ENCODE results near the gene HS3ST5. TPM values are rescaled to one million over a fixed set of nuclear protein-coding genes. Genes with fewer than 3 reads are reported as not detected.

HS3ST5 gene
- total RNA-seq, 5 donors from 2014 or later (not counting 1 experiment from before 2014, with no cell fraction given), result not detected

GRCh38 chr6:114144887-114145851 lies 197.7 kb downstream of the HS3ST5 start:
- ATAC-seq (replicated peaks in 1 of 4), result no peak
- WGBS (ENCODE audit: insufficient coverage), result 40% methylated on average over 6 of the region's 9 CpGs
- Histone ChIP-seq H3K4me1 (ENCODE audit: control insufficient read depth in 1 of 2, extremely low read depth in 1 of 2, insufficient read depth in 2 of 2, low read length in 2 of 2) (no peaks in the 10 kb centered on the region), H3K9me3 (no peaks in the 10 kb centered on the region), H3K4me3 (ENCODE audit: control insufficient read depth in 1 of 2, extremely low read depth in 1 of 2, low read length in 1 of 2) (no peak overlapping the region), H3K36me3 (ENCODE audit: control insufficient read depth in 2 of 2, extremely low read depth in 1 of 2, insufficient read depth in 1 of 2, low read length in 1 of 2) (no peaks in the 10 kb centered on the region), H3K27me3 (replicated peaks in 1 of 2; ENCODE audit: control insufficient read depth in 2 of 2, extremely low read depth in 1 of 2, insufficient read depth in 2 of 2, low read length in 1 of 2) (no peaks in the 10 kb centered on the region), H3K27ac (ENCODE audit: low read length) (no peak overlapping the region)
- no peak overlapping the region for H3K4me3 Mint-ChIP-seq
- H3K4me1 Mint-ChIP-seq, result no peaks in the 10 kb centered on the region
- H3K9me3 Mint-ChIP-seq, result peaks cover 7 to 8% (median 8%) of the 10 kb centered on the region in 3 donors
- POLR2A ChIA-PET, result interaction anchor here in 1 of 2 donors (0.6 kb wide), 1 partner anchor 1027 kb away, joined by 3 read pairs; no protein-coding TSS in a partner anchor
- CTCF ChIA-PET, result no interaction called here
- H3K36me3 Mint-ChIP-seq, result no peaks in the 10 kb centered on the region
- DNase-seq, result no peak
- H3K27ac Mint-ChIP-seq, result no peak overlapping the region
- H3K27me3 Mint-ChIP-seq, result peaks cover 2 to 9% of the 10 kb centered on the region in 2 donors

DNA sequence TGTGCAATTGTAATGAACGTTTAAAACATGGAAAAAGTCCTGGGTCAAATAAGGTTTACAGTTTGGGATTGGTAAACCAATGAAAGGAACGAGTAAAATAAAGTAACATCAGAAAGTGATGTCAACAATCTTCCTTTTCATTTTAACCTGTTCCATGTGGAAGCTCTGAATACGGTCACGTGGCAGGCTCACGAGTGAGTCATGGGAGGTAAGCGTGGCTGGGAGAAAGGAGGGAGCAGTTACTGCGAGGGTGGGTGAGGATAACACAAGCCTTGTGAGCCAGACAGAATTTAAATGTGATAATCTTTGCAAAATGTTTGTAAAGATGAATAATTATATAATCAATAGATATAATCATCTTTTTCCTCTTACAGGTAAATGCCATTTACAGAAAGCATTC lies 200.6 kb downstream of the HS3ST5 start:
- H3K4me1 ChIP-seq (ENCODE audit: control insufficient read depth in 1 of 2, extremely low read depth in 1 of 2, insufficient read depth in 2 of 2, low read length in 2 of 2), result no peaks in the 10 kb centered on the region
- no peaks in the 10 kb centered on the region for H3K36me3 Mint-ChIP-seq
- H3K27me3 Mint-ChIP-seq, result peaks cover 2 to 13% of the 10 kb centered on the region in 2 donors
- no peaks in the 10 kb centered on the region for H3K9me3 ChIP-seq
- DNase-seq (no peak), ATAC-seq (replicated peaks in 1 of 4) (no peak)
- no peak overlapping the region for H3K4me3 ChIP-seq (ENCODE audit: control insufficient read depth in 1 of 2, extremely low read depth in 1 of 2, low read length in 1 of 2)
- no peak overlapping the region for H3K27ac ChIP-seq (ENCODE audit: low read length)
- no peak overlapping the region for H3K4me3 Mint-ChIP-seq
- no peaks in the 10 kb centered on the region for H3K4me1 Mint-ChIP-seq
- ChIA-PET POLR2A (no interaction called here), CTCF (no interaction called here)
- no peaks in the 10 kb centered on the region for H3K27me3 ChIP-seq (replicated peaks in 1 of 2; ENCODE audit: control insufficient read depth in 2 of 2, extremely low read depth in 1 of 2, insufficient read depth in 2 of 2, low read length in 1 of 2)
- no peaks in the 10 kb centered on the region for H3K36me3 ChIP-seq (ENCODE audit: control insufficient read depth in 2 of 2, extremely low read depth in 1 of 2, insufficient read depth in 1 of 2, low read length in 1 of 2)
- H3K9me3 Mint-ChIP-seq, result peaks cover 5 to 7% (median 6%) of the 10 kb centered on the region in 3 donors
- no peak overlapping the region for H3K27ac Mint-ChIP-seq
- WGBS (ENCODE audit: insufficient coverage), result no CpG with 5 or more reads among the region's 7 CpGs

DNA sequence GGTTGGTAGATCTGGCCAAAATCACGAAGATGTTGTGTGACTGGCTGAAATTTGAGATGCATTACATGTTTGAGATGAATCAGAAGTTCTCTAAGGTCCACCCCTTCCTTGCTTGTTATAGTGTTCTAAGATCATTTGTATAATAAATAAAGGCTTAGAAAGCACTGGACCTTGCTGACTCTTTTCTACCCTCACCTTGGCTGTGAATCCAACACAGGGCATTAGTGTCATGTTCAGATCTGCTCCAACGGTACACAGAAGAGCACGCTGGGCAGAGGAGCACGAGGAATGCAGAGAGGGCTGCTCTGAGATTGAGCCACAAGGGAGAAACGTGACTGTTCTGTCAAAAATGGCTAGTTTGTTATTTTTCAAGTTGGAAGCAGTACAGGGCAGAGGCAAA lies 202.4 kb downstream of the HS3ST5 start:
- Mint-ChIP-seq H3K4me1 (no peaks in the 10 kb centered on the region), H3K27ac (no peak overlapping the region), H3K36me3 (no peaks in the 10 kb centered on the region), H3K4me3 (no peak overlapping the region), H3K9me3 (no peaks in the 10 kb centered on the region), H3K27me3 (peaks cover 2 to 22% of the 10 kb centered on the region in 2 donors)
- ATAC-seq (replicated peaks in 1 of 4) (no peak), DNase-seq (no peak)
- 51% methylated on average over 4 of the region's 5 CpGs for WGBS (ENCODE audit: insufficient coverage)
- no peak overlapping the region for H3K4me3 ChIP-seq (ENCODE audit: control insufficient read depth in 1 of 2, extremely low read depth in 1 of 2, low read length in 1 of 2)
- no peaks in the 10 kb centered on the region for H3K4me1 ChIP-seq (ENCODE audit: control insufficient read depth in 1 of 2, extremely low read depth in 1 of 2, insufficient read depth in 2 of 2, low read length in 2 of 2)
- no peaks in the 10 kb centered on the region for H3K27me3 ChIP-seq (replicated peaks in 1 of 2; ENCODE audit: control insufficient read depth in 2 of 2, extremely low read depth in 1 of 2, insufficient read depth in 2 of 2, low read length in 1 of 2)
- H3K36me3 ChIP-seq (ENCODE audit: control insufficient read depth in 2 of 2, extremely low read depth in 1 of 2, insufficient read depth in 1 of 2, low read length in 1 of 2), result no peaks in the 10 kb centered on the region
- no peaks in the 10 kb centered on the region for H3K9me3 ChIP-seq
- H3K27ac ChIP-seq (ENCODE audit: low read length), result no peak overlapping the region
- POLR2A ChIA-PET, result no interaction called here
- CTCF ChIA-PET, result no interaction called here

DNA sequence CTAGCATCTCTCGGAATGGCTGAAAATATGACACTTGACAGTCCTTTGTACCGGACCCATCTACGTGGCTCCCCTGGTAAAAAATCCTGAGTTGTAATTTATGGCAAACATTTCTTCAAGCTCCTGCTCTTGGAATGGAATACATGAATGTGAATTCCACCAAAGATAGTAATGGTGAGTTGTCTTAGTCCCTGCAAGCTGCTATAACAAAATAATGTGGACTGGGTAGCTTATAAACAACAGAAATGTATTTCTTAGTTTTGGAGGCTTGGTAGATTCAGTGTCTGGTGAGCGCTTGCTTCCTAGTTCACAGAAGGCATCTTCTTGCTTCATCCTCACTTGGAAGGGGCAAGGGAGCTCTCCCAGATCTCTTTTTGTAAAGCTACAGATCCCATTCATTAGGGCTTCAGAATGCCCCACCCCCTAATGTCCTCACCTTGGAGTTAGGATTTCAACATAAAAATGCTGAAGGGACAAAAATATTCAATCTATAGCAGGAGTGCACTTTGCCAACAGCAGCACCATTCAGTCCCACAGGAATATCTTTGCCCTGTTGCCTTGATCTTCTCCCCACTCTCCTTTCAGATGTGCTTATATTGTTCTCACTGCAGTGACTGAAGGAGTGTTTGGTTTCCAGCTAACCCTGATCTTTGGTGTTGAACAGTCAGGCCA lies 204.1 kb downstream of the HS3ST5 start:
- H3K9me3 ChIP-seq, result no peaks in the 10 kb centered on the region
- no peaks in the 10 kb centered on the region for H3K36me3 Mint-ChIP-seq
- H3K4me3 Mint-ChIP-seq, result no peak overlapping the region
- H3K4me1 ChIP-seq (ENCODE audit: control insufficient read depth in 1 of 2, extremely low read depth in 1 of 2, insufficient read depth in 2 of 2, low read length in 2 of 2), result no peaks in the 10 kb centered on the region
- H3K4me1 Mint-ChIP-seq, result no peaks in the 10 kb centered on the region
- H3K36me3 ChIP-seq (ENCODE audit: control insufficient read depth in 2 of 2, extremely low read depth in 1 of 2, insufficient read depth in 1 of 2, low read length in 1 of 2), result no peaks in the 10 kb centered on the region
- H3K4me3 ChIP-seq (ENCODE audit: control insufficient read depth in 1 of 2, extremely low read depth in 1 of 2, low read length in 1 of 2), result no peak overlapping the region
- no peak overlapping the region for H3K27ac Mint-ChIP-seq
- WGBS (ENCODE audit: insufficient coverage), result 67% methylated on average over 1 of the region's 4 CpGs
- peaks cover 4 to 25% of the 10 kb centered on the region in 2 donors for H3K27me3 Mint-ChIP-seq
- no peaks in the 10 kb centered on the region for H3K9me3 Mint-ChIP-seq
- ChIA-PET CTCF (no interaction called here), POLR2A (no interaction called here)
- no peaks in the 10 kb centered on the region for H3K27me3 ChIP-seq (replicated peaks in 1 of 2; ENCODE audit: control insufficient read depth in 2 of 2, extremely low read depth in 1 of 2, insufficient read depth in 2 of 2, low read length in 1 of 2)
- no peak for DNase-seq
- H3K27ac ChIP-seq (ENCODE audit: low read length), result no peak overlapping the region
- ATAC-seq (replicated peaks in 1 of 4), result no peak

DNA sequence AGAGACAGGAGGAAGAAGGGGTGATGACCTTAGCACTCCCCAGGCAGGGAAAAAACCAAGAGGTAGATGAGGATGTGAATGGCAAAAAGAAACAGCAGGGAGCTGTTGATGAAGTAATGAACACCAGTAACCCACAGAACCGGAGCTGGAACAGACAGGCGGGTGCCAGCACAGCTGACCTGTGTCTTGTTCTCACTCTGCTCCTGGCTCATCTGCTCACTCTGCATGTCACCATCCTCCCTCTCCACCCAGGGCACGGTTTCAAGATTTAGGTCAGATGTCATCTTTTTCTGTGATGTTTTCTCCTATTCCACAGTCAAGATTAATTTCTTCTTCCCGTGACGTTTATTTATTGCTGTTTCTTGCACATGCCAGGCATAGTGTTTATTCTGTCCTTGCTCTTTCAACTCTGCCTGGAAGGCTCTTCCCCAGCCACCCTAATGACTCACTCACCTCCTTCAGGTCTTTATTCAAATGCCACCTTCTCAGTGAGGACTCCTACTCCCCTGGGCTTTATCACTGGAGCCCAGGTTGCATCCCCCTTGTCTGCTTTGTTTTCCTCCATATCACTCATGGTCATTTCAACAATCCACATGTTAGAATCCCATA lies 207.4 kb downstream of the HS3ST5 start:
- Mint-ChIP-seq H3K9me3 (no peaks in the 10 kb centered on the region), H3K27ac (no peak overlapping the region), H3K4me1 (no peaks in the 10 kb centered on the region), H3K36me3 (no peaks in the 10 kb centered on the region), H3K27me3 (peaks cover 5 to 32% of the 10 kb centered on the region in 2 donors), H3K4me3 (no peak overlapping the region)
- 77% methylated on average over 5 of the region's 5 CpGs for WGBS (ENCODE audit: insufficient coverage)
- CTCF ChIA-PET, result no interaction called here
- Histone ChIP-seq H3K4me3 (ENCODE audit: control insufficient read depth in 1 of 2, extremely low read depth in 1 of 2, low read length in 1 of 2) (no peak overlapping the region), H3K4me1 (ENCODE audit: control insufficient read depth in 1 of 2, extremely low read depth in 1 of 2, insufficient read depth in 2 of 2, low read length in 2 of 2) (no peaks in the 10 kb centered on the region), H3K27ac (ENCODE audit: low read length) (no peak overlapping the region), H3K27me3 (replicated peaks in 1 of 2; ENCODE audit: control insufficient read depth in 2 of 2, extremely low read depth in 1 of 2, insufficient read depth in 2 of 2, low read length in 1 of 2) (no peaks in the 10 kb centered on the region), H3K36me3 (ENCODE audit: control insufficient read depth in 2 of 2, extremely low read depth in 1 of 2, insufficient read depth in 1 of 2, low read length in 1 of 2) (no peaks in the 10 kb centered on the region), H3K9me3 (no peaks in the 10 kb centered on the region)
- DNase-seq (no peak), ATAC-seq (replicated peaks in 1 of 4) (no peak)
- POLR2A ChIA-PET, result no interaction called here

GRCh38 chr6:114133816-114134215 lies 209.0 kb downstream of the HS3ST5 start:
- no peaks in the 10 kb centered on the region for H3K27me3 ChIP-seq (replicated peaks in 1 of 2; ENCODE audit: control insufficient read depth in 2 of 2, extremely low read depth in 1 of 2, insufficient read depth in 2 of 2, low read length in 1 of 2)
- Mint-ChIP-seq H3K4me3 (no peak overlapping the region), H3K27ac (no peak overlapping the region), H3K27me3 (peaks cover 5 to 32% of the 10 kb centered on the region in 2 donors), H3K9me3 (no peaks in the 10 kb centered on the region), H3K4me1 (no peaks in the 10 kb centered on the region), H3K36me3 (no peaks in the 10 kb centered on the region)
- CTCF ChIA-PET, result no interaction called here
- ATAC-seq (replicated peaks in 1 of 4), result no peak
- no peaks in the 10 kb centered on the region for H3K9me3 ChIP-seq
- no peak overlapping the region for H3K27ac ChIP-seq (ENCODE audit: low read length)
- no peaks in the 10 kb centered on the region for H3K4me1 ChIP-seq (ENCODE audit: control insufficient read depth in 1 of 2, extremely low read depth in 1 of 2, insufficient read depth in 2 of 2, low read length in 2 of 2)
- WGBS (ENCODE audit: insufficient coverage), result 97% methylated on average over 4 of the region's 4 CpGs
- DNase-seq, result no peak
- H3K4me3 ChIP-seq (ENCODE audit: control insufficient read depth in 1 of 2, extremely low read depth in 1 of 2, low read length in 1 of 2), result no peak overlapping the region
- POLR2A ChIA-PET, result no interaction called here
- no peaks in the 10 kb centered on the region for H3K36me3 ChIP-seq (ENCODE audit: control insufficient read depth in 2 of 2, extremely low read depth in 1 of 2, insufficient read depth in 1 of 2, low read length in 1 of 2)

All from T-cell (primary cell).